ENCODE results near the gene LARGE1.

LARGE1 gene

DNA sequence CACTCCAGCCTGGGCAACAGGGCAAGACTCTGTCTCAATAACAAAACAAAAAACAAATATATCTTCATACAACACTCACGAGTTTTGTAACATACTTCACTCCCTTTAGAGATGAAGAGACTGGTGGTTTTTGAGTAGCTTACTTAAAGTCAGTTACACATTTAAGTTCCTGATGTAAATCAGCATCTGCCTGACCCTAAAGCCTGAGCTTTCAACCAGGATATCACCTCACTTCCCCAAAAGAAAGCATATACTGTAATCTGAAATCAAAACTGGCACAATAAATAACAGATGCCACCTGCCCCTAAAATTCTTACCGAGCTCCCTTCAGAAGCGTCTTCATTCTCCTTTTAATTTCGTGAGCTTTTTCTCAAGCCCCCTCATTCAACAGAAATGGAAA lies 31.5 kb downstream of the LARGE1 start:
- TF ChIP-seq, protein P1, sequence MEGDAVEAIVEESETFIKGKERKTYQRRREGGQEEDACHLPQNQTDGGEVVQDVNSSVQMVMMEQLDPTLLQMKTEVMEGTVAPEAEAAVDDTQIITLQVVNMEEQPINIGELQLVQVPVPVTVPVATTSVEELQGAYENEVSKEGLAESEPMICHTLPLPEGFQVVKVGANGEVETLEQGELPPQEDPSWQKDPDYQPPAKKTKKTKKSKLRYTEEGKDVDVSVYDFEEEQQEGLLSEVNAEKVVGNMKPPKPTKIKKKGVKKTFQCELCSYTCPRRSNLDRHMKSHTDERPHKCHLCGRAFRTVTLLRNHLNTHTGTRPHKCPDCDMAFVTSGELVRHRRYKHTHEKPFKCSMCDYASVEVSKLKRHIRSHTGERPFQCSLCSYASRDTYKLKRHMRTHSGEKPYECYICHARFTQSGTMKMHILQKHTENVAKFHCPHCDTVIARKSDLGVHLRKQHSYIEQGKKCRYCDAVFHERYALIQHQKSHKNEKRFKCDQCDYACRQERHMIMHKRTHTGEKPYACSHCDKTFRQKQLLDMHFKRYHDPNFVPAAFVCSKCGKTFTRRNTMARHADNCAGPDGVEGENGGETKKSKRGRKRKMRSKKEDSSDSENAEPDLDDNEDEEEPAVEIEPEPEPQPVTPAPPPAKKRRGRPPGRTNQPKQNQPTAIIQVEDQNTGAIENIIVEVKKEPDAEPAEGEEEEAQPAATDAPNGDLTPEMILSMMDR (IDR thresholded peaks at IDR 0.05; ENCODE audit: low read depth, low read length), result no peak
- H3K4me3 ChIP-seq (ENCODE audit: low read depth, low read length), result no peak overlapping the region

DNA sequence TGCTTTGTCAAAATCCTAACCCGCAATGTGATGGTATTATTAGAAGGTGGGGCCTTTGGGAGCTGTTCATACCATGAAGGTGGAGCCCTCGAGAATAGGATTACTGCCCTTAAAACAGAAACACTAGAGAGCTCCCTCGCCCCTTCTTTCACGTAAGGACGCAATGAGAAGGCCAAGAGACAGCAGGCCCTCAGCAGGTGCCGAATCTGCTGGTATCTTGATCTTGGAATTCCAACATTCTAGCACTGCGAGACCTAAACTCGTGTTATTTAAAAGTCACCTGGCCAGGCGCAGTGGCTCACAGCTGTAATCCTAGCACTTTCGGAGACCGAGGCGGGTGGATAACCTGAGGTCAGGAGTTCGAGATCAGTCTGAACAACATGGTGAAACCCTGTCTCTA lies 33.1 kb downstream of the LARGE1 start:
- no peak overlapping the region for H3K4me3 ChIP-seq (ENCODE audit: low read depth, low read length)
- TF ChIP-seq, protein P1 (IDR thresholded peaks at IDR 0.05; ENCODE audit: low read depth, low read length), result no peak

DNA sequence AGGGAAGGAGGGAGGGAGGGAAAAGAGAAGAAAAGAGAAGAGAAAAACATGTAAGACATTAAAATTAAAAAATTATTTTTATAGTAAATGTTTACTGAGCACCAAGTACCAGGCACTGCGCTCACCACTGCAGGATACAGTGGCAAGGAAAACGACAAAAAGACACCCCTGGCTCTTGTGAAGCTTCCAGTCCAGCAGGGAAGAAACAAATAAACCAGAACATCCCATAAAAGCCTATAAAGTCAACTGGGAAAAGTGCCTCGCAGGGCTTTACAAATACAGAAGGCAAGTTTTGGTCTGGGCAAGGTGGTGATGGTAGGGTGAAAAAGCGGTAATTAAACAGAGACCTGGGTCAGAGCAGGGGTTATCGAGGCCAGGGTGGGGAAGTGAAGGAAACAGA lies 33.6 kb downstream of the LARGE1 start:
- H3K4me3 ChIP-seq (ENCODE audit: low read depth, low read length), result no peak overlapping the region
- TF ChIP-seq, protein P1 (IDR thresholded peaks at IDR 0.05; ENCODE audit: low read depth, low read length), result no peak

DNA sequence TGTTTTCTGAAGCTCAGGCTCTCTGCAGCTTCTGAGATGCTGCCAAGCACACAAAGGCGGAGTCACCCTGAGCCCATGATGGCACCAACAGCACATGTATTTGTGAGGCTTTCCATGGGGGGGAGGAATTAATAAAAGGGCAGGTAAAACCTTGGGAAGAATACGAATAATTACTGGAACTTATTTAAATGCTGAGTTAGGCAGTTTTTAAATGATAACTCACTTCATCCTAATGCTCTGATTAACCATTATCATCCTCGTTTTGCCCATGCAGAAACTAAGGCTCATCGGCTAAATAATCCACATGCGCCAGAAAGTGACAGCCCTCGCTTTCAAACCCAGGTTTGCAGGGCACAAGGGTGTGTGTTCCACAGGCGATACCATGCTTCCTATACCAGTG lies 35.4 kb downstream of the LARGE1 start:
- H3K4me3 ChIP-seq (ENCODE audit: low read depth, low read length), result no peak overlapping the region
- TF ChIP-seq, protein P1 (IDR thresholded peaks at IDR 0.05; ENCODE audit: low read depth, low read length), result no peak

DNA sequence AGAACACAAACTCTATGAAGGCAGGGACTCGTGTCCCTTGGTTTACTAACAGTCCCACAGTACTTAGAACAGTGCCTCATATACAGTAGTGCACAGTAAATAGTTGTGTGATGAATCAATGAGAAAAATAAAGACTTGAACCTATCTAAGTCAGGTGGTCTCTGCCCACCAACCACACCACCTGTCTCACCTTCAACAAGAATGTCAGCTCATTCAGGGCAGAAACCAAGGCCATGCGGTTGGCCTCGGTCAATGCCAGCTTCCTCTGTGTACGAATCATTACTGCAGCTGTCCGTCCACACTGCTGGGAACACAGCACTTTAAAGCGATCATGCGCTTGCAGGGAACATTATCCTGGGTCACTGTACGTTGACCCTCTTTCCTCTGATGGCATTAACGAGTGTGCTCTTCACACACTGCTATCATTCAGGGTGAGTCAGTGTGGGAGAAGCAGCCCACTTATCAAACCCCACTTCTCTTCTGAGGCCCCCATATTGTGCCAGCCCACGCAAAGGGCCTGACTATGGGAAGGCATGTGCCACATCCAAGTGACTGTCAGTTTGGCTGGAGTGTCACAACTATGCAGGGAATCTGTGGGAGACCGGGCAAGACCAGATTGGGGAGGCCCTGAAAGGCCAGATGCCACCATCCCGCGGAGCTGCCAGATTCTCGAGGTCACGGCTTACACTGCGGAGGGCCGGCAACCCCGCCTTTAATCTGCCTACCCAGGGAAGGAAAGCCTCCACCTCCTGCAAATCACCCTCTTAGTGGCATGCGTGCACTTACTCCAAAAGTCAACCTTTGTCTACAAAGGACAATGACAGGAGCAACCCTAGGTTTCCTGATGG lies 36.1 kb downstream of the LARGE1 start:
- H3K4me3 ChIP-seq (ENCODE audit: low read depth, low read length), result no peak overlapping the region
- TF ChIP-seq, protein P1 (IDR thresholded peaks at IDR 0.05; ENCODE audit: low read depth, low read length), result no peak

DNA sequence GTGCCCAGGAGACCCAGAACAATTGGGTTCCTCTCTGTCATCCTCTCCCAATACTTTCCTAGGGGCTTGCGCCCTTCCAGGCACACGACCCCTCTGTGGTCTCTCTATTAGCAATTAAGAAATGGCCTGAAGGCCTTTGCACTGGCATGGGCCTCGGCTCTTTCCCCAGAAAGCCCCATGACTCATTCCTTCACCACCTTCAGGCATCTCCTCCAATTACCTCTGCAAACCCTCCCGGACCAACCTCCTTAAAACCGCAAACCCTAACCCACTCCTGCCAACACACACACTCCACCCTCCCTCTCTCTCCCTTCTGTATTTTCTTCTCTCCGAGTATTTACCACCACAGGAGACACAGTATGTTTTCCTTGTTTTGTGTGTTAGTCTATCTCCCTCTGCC lies 36.7 kb downstream of the LARGE1 start:
- H3K4me3 ChIP-seq (ENCODE audit: low read depth, low read length), result no peak overlapping the region
- TF ChIP-seq, protein P1 (IDR thresholded peaks at IDR 0.05; ENCODE audit: low read depth, low read length), result no peak

DNA sequence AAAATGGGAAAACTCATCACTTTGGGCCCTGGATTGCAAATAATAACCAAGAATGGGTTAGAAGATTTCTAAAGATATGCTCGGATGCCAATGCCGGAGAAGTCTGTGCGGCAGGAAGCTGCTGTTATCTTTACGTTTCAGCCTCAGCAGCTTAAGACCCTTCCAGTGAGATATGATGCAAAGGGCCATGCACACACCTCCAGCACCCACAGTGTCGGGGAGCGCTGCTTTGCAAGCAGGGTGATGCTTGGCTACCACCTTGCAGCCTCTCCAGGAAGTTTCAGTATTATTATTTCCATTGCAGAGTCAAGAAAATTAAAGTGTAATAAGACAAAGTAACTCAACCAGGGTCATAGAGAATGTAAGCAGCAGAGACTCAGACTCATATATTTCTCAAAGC lies 37.3 kb downstream of the LARGE1 start:
- TF ChIP-seq, protein P1 (IDR thresholded peaks at IDR 0.05; ENCODE audit: low read depth, low read length), result no peak
- H3K4me3 ChIP-seq (ENCODE audit: low read depth, low read length), result no peak overlapping the region
